IPS-15b (cell line): ENCODE data around the gene CNIH1.

ENCODE experiments used
- H3K27me3 ChIP-seq: one replicate; pipeline ENCODE4 v1.6.1; 2013; ENCODE audit warnings: low read length; ENCODE audit not compliant: control insufficient read depth, insufficient read depth
- H3K36me3 ChIP-seq: one replicate; pipeline ENCODE4 v1.6.1; 2013; ENCODE audit warnings: low read length; ENCODE audit not compliant: control insufficient read depth, insufficient read depth
- H3K4me1 ChIP-seq: one replicate; pipeline ENCODE4 v1.6.1; 2013; ENCODE audit warnings: mild to moderate bottlenecking, low read length; ENCODE audit not compliant: control insufficient read depth, insufficient read depth
- H3K4me3 ChIP-seq: one replicate; pipeline ENCODE4 v1.5.1; 2013; ENCODE audit warnings: low read depth, low read length
- H3K9ac ChIP-seq: one replicate; pipeline ENCODE4 v1.6.1; 2013; ENCODE audit warnings: low read depth, mild to moderate bottlenecking, low read length
- H3K9me3 ChIP-seq: one replicate; pipeline ENCODE4 v1.6.1; 2013; ENCODE audit warnings: mild to moderate bottlenecking, low read length; ENCODE audit not compliant: control insufficient read depth, insufficient read depth

Gene CNIH1

DNA sequence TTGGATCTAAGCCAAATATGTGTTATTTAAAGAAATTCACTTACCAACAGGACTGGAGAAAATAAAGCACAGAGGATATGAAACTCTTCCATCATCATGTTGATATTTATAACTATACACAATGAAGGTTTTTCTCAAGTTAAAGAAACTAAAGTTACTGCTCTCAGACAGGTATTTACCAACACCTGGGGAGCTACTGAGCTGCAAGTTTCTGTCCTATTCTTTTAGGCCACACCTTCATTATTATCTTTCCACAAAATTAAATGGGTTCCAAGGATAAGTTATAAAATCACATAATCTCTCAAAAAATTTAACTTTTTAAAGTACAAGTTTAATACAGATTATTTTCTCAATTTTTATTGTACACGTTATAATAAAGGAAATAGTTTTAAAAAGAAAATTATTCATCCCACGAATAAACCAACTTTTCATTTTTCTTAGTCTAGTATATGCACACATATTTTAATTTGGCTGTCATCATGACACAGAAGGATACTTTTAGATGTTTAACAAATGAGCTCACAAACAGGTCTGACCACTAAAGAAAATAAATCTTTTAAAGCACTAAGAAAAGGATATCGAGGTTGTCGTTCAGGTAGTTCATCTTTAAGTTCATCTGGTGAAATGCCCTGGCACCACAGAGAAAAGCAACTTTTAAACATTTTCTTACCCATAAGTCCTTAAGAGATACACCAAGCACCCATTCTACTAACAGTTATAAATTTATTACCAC is 39.8 kb upstream of the CNIH1 start:
- H3K36me3 ChIP-seq, result no peaks in the 10 kb centered on the region
- no peak overlapping the region for H3K4me3 ChIP-seq
- no peaks in the 10 kb centered on the region for H3K27me3 ChIP-seq
- no peaks in the 10 kb centered on the region for H3K4me1 ChIP-seq
- H3K9ac ChIP-seq, result no peak overlapping the region
- H3K9me3 ChIP-seq, result no peaks in the 10 kb centered on the region

DNA sequence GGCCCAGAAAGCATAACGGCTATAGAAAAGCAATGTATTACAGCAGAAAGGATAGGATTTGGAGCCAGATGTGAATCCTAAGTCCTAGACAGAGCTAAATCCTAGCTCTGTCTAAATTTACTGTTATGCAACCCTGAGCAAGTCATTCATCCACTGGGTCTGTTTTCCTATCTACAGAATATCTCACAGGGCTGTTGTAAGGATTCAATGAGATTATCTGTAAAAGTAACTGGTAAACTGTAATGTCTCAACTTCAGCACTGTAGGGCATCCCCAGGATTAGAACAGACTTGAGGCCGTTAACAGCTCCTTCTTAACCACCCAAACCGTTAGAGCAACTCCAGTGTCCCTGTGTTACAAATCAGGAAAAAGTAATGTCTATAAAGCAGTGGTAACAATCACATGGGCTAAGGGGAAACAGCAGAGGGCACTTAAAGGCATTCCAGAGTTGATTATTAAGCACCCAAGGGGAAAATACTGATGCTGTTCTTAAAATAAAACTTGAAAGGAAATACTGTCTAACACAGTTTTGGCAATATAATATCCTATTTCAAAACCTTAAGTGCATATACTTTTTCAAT is 37.6 kb upstream of the CNIH1 start:
- Histone ChIP-seq H3K9me3 (no peaks in the 10 kb centered on the region), H3K4me3 (no peak overlapping the region), H3K27me3 (no peaks in the 10 kb centered on the region), H3K4me1 (no peaks in the 10 kb centered on the region), H3K36me3 (no peaks in the 10 kb centered on the region), H3K9ac (no peak overlapping the region)

- no peak overlapping the region for H3K9ac ChIP-seq
- H3K36me3 ChIP-seq, result no peaks in the 10 kb centered on the region
These were observed 34.7 kb upstream of the CNIH1 start for GRCh38 chr14:54475911-54476310.

GRCh38 chr14:54475187-54475899 is 34.2 kb upstream of the CNIH1 start:
- Histone ChIP-seq H3K4me1 (peaks cover 4% of the 10 kb centered on the region), H3K36me3 (no peaks in the 10 kb centered on the region), H3K9ac (no peak overlapping the region), H3K4me3 (no peak overlapping the region), H3K9me3 (no peaks in the 10 kb centered on the region), H3K27me3 (no peaks in the 10 kb centered on the region)

More at GRCh38 chr14:54475911-54476310, 34.7 kb upstream of the CNIH1 start:
- H3K27me3 ChIP-seq, result no peaks in the 10 kb centered on the region
- no peak overlapping the region for H3K4me3 ChIP-seq
- H3K9me3 ChIP-seq, result no peaks in the 10 kb centered on the region
- peaks cover 4% of the 10 kb centered on the region for H3K4me1 ChIP-seq

DNA sequence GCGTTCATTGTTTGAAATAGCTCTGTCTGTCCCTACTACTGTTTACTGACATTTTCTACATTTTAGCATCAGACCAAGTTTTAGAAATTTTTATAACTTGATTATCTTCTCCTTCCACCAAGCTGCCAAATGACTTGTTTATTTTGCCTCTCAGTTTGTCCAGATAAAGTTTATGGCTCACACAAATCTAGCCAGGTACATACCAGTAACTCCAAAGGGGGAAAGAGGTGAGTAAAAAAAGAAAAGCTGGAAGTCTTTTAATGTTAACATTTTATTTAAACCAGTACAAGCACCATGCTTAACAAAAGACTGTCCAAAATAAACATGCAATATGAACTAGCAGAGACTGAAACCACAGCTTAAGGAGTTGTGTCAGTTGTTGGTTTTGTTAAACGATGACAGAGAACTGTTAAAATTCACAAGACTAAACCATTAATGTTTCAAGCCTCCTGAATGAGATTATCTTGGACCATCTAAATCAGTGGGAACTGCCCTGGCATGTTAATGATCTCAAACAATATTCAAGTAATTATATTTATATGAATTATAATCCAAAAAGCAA is 33.1 kb upstream of the CNIH1 start:
- H3K27me3 ChIP-seq, result no peaks in the 10 kb centered on the region
- H3K4me1 ChIP-seq, result peaks cover 4% of the 10 kb centered on the region
- no peaks in the 10 kb centered on the region for H3K9me3 ChIP-seq
- H3K4me3 ChIP-seq, result no peak overlapping the region
- H3K36me3 ChIP-seq, result no peaks in the 10 kb centered on the region
- H3K9ac ChIP-seq, result no peak overlapping the region

DNA sequence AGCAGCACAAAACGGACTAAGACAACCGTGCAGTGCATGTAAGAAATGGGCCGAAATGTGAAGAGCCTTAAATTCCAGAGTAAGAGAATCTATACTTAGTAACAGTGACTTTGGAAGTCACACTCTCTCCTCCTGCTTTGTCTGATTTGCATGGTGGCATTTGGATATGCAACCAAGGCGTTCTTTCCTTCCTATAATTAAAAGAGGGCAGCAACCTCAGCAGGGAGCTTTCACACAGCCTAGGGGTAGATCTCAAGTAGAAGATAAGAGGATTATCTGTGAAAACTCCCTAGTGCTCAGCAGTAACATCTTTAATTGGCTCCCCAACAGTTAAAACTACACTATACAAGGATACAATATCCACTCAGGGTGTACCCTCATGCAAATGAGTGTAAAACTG is 31.1 kb upstream of the CNIH1 start:
- Histone ChIP-seq H3K4me1 (peaks cover 4% of the 10 kb centered on the region), H3K36me3 (no peaks in the 10 kb centered on the region), H3K9ac (no peak overlapping the region), H3K4me3 (no peak overlapping the region), H3K9me3 (peaks cover 2% of the 10 kb centered on the region), H3K27me3 (no peaks in the 10 kb centered on the region)

- no peaks in the 10 kb centered on the region for H3K36me3 ChIP-seq
- peaks cover 2% of the 10 kb centered on the region for H3K9me3 ChIP-seq
- H3K27me3 ChIP-seq, result no peaks in the 10 kb centered on the region
- no peak overlapping the region for H3K9ac ChIP-seq
- H3K4me3 ChIP-seq, result no peak overlapping the region
- H3K4me1 ChIP-seq, result peaks cover 4% of the 10 kb centered on the region
These were observed 30.5 kb upstream of the CNIH1 start for GRCh38 chr14:54471641-54472040.

DNA sequence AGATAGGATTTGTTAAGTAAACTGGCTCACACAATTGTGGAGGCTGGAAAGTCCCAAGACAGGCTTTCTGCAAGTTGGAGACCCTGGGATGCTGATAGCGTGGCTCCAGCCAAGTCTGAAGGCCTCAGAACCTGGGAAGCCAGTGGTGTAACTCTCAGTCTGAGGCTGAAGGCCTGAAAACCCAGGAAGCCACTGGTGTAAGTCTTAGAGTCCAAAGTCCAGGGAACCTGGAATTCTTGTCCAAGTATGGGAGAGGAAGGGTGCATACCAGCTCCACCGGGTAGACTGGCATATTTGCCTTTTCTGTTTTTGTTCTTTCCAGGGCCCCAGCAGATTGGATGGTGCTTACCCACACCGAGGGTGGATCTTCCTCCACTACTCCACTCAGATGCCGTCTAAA is 29.5 kb upstream of the CNIH1 start:
- Histone ChIP-seq H3K9me3 (peaks cover 2% of the 10 kb centered on the region), H3K27me3 (no peaks in the 10 kb centered on the region), H3K36me3 (no peaks in the 10 kb centered on the region), H3K4me3 (no peak overlapping the region), H3K9ac (no peak overlapping the region), H3K4me1 (peaks cover 4% of the 10 kb centered on the region)

GRCh38 chr14:54467280-54467679 is 26.1 kb upstream of the CNIH1 start:
- no peaks in the 10 kb centered on the region for H3K27me3 ChIP-seq
- no peaks in the 10 kb centered on the region for H3K36me3 ChIP-seq
- H3K4me1 ChIP-seq, result peaks cover 4% of the 10 kb centered on the region
- H3K4me3 ChIP-seq, result no peak overlapping the region
- no peak overlapping the region for H3K9ac ChIP-seq
- peaks cover 2% of the 10 kb centered on the region for H3K9me3 ChIP-seq

- no peaks in the 10 kb centered on the region for H3K36me3 ChIP-seq
- H3K4me3 ChIP-seq, result no peak overlapping the region
- H3K9me3 ChIP-seq, result peaks cover 2% of the 10 kb centered on the region
- H3K9ac ChIP-seq, result no peak overlapping the region
- H3K4me1 ChIP-seq, result no peaks in the 10 kb centered on the region
- no peaks in the 10 kb centered on the region for H3K27me3 ChIP-seq
These were observed 24.5 kb upstream of the CNIH1 start for GRCh38 chr14:54465654-54466053.

GRCh38 chr14:54462048-54462447 is 20.9 kb upstream of the CNIH1 start:
- Histone ChIP-seq H3K9me3 (no peaks in the 10 kb centered on the region), H3K36me3 (no peaks in the 10 kb centered on the region), H3K4me1 (no peaks in the 10 kb centered on the region), H3K4me3 (no peak overlapping the region), H3K9ac (no peak overlapping the region), H3K27me3 (no peaks in the 10 kb centered on the region)
